Thyroid gland (tissue), 4 donors: Measurements from ENCODE around the gene TMEM119. TPM values are rescaled to one million over a fixed set of nuclear protein-coding genes. Genes with fewer than 3 reads are reported as not detected.
"Not testable (repeated sequence)": the region's sequence is repeated elsewhere in the genome, so short reads cannot be mapped to it uniquely, and the experiment has no call there.

Experiments
- DNase-seq, 2 donors: peaks; one replicate each; pipeline ENCODE4 v3.0.0-alpha.2; 2019
- H3K27ac ChIP-seq, 3 donors: fragments of 200-600 bp; sonication (generic); 1 replicate in 2 of 3; 2 replicates in 1 of 3; pipeline ENCODE4 v1.5.1; 2016 to 2019; ENCODE audit warnings: mild to moderate bottlenecking in 1 of 3, moderate library complexity in 1 of 3
- H3K27me3 ChIP-seq: fragments of 200-600 bp; sonication (generic); one replicate; pipeline ENCODE4 v1.5.1; 2019
- H3K36me3 ChIP-seq, 2 donors: fragments of 200-600 bp; sonication (generic); one replicate each; pipeline ENCODE4 v1.5.1; 2016 to 2019
- H3K4me1 ChIP-seq, 2 donors: fragments of 200-600 bp; sonication (generic); one replicate each; pipeline ENCODE4 v1.5.1; 2017 to 2019
- H3K4me3 ChIP-seq, 3 donors: fragments of 200-600 bp; sonication (generic); replicated peaks in 1 of 3; 1 replicate in 2 of 3; 2 replicates in 1 of 3; pipeline ENCODE4 v1.5.1; 2016; ENCODE audit warnings: mild to moderate bottlenecking in 1 of 3
- H3K9me3 ChIP-seq: fragments of 200-600 bp; sonication (generic); one replicate; pipeline ENCODE4 v1.5.1; 2017
- POLR2A ChIP-seq, 2 donors: fragments of 450-650 bp; IDR thresholded peaks; one replicate each; pipeline ENCODE4 v1.6.1; 2017; ENCODE audit warnings: antibody characterized with exemption in 2 of 2, mild to moderate bottlenecking in 2 of 2, moderate library complexity in 1 of 2
- WGBS, 2 donors: methylation state at CpG; one replicate each; pipeline ENCODE4 v1.1.5; 2017; 5-methylcytosine and 5-hydroxymethylcytosine counted together
- intact Hi-C: fragments of 100-400 bp; cut with DNase I; formaldehyde crosslinking; loops from one replicate; pipeline ENCODE4 v1.15.1; 2023
- total RNA-seq, 4 donors: library from RNA; depleted of rRNA; stranded (reverse); fragments of >200 nt; gene quantifications; one replicate each; pipeline ENCODE4 v1.2.3, GENCODE V29; 2016
- TF ChIP-seq, protein P1 (sequence below), 6 experiments: fragments of 200-600 bp in 3 of 6; fragments of 450-650 bp in 3 of 6; sonication (generic) in 3 of 6; IDR thresholded peaks; one replicate each; pipeline ENCODE4 v1.5.1; 2016 to 2019; ENCODE audit warnings: antibody characterized with exemption in 6 of 6, mild to moderate bottlenecking in 2 of 6, inconsistent platforms in 1 of 6, moderate library complexity in 1 of 6

Gene TMEM119
- total RNA-seq, 4 donors from 2014 or later: 6.9 to 21.6 (median 15.3) TPM

DNA sequence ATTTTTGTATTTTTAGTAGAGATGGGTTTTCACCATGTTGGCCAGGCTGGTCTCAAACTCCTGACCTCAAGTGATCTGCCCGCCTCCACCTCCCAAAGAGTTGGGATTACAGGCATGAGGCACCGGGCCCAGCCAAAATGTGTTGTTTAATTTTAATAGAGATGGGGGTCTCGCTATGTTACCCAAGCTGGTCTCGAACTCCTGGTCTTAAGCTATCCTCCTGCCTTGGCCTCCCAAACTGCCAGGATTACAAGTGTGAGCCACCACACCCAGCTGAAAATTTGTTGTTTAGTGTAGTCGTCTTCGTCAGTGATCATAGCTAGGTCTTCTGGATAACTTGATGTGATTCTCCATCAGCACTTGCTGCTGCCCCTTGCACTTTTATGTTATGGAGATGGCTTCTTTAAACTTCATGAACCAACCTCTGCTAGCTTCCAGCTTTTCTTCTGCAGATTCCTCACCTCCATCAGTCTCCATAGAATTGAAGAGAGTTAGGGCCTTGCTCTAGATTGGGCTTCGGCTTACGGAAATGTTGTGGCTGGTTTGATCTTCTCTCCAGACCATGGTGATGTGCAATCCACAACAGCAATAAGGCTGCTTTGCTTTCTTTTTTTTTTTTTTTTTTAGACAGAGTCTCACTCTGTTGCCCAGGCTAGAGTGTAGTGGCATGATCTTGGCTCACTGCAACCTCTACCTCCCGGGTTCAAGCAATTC, 22.5 kb downstream of the TMEM119 start:
- intact Hi-C loops: no loop called here
- TF ChIP-seq POLR2A (IDR thresholded peaks at IDR 0.05): no peak
- TF ChIP-seq, protein P1, sequence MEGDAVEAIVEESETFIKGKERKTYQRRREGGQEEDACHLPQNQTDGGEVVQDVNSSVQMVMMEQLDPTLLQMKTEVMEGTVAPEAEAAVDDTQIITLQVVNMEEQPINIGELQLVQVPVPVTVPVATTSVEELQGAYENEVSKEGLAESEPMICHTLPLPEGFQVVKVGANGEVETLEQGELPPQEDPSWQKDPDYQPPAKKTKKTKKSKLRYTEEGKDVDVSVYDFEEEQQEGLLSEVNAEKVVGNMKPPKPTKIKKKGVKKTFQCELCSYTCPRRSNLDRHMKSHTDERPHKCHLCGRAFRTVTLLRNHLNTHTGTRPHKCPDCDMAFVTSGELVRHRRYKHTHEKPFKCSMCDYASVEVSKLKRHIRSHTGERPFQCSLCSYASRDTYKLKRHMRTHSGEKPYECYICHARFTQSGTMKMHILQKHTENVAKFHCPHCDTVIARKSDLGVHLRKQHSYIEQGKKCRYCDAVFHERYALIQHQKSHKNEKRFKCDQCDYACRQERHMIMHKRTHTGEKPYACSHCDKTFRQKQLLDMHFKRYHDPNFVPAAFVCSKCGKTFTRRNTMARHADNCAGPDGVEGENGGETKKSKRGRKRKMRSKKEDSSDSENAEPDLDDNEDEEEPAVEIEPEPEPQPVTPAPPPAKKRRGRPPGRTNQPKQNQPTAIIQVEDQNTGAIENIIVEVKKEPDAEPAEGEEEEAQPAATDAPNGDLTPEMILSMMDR (IDR thresholded peaks at IDR 0.05): no peak
- no peaks in the 10 kb centered on the region for H3K9me3 ChIP-seq
- H3K4me1 ChIP-seq: peaks cover 0 to 8% of the 10 kb centered on the region in 2 donors
- H3K27ac ChIP-seq: no peak overlapping the region
- no peaks in the 10 kb centered on the region for H3K27me3 ChIP-seq
- H3K36me3 ChIP-seq: no peaks in the 10 kb centered on the region
- WGBS, 2 donors: 93 to 96% methylated on average over 9 of the region's 9 CpGs
- H3K4me3 ChIP-seq: no peak overlapping the region
- no peak for DNase-seq

DNA sequence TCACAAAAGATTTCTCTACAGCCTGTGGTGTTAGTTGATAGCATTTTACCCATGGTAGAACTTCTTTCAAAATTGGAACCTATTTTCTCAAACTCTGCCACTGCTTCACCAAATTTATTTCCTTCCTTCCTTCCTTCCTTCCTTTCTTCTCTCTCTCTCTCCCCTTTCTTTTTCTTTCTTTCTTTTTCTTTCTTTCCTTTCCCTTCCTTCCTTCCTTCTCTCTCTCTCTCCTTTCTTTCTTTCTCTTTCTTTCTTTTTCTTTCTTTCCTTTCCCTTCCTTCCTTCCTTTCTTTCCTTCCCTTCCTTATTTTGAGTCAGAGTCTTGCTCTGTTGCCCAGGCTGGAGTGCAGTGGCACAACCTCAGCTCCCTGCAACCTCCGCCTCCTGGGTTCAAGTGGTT, 23.6 kb downstream of the TMEM119 start:
- WGBS, 2 donors: 97 to 100% methylated on average over 1 of the region's 1 CpG
- H3K36me3 ChIP-seq, intact Hi-C loops, H3K27me3 ChIP-seq, H3K9me3 ChIP-seq, H3K4me1 ChIP-seq, DNase-seq, H3K27ac ChIP-seq, H3K4me3 ChIP-seq: not testable (repeated sequence)

DNA sequence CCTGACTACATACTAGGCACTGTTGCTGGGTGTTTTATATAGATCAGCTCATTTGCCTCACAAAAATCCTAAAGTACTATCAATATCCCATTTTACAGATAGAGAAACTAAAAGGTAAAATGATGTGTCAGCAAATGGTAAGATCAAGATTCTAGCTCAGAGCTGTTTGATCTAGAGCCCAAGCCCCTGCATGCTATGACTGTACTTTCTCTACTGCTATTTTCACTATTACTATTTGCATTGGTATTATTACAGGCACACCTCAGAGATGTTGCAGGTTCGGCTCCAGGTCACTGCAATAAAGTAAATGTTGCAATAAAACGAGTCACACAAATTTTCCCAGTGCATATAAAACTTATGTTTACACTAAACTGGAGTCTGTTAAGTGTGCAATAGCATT, 24.6 kb downstream of the TMEM119 start:
- H3K27me3 ChIP-seq: no peaks in the 10 kb centered on the region
- DNase-seq: no peak
- H3K4me3 ChIP-seq: no peak overlapping the region
- H3K36me3 ChIP-seq: peaks cover 12 to 16% of the 10 kb centered on the region in 2 donors
- peaks cover 0 to 11% of the 10 kb centered on the region in 2 donors for H3K4me1 ChIP-seq
- 71 to 77% methylated on average over 2 of the region's 2 CpGs for WGBS, 2 donors
- TF ChIP-seq, protein P1 (IDR thresholded peaks at IDR 0.05): no peak
- TF ChIP-seq POLR2A (IDR thresholded peaks at IDR 0.05): no peak
- no peaks in the 10 kb centered on the region for H3K9me3 ChIP-seq
- H3K27ac ChIP-seq: no peak overlapping the region
- intact Hi-C loops: no loop called here

DNA sequence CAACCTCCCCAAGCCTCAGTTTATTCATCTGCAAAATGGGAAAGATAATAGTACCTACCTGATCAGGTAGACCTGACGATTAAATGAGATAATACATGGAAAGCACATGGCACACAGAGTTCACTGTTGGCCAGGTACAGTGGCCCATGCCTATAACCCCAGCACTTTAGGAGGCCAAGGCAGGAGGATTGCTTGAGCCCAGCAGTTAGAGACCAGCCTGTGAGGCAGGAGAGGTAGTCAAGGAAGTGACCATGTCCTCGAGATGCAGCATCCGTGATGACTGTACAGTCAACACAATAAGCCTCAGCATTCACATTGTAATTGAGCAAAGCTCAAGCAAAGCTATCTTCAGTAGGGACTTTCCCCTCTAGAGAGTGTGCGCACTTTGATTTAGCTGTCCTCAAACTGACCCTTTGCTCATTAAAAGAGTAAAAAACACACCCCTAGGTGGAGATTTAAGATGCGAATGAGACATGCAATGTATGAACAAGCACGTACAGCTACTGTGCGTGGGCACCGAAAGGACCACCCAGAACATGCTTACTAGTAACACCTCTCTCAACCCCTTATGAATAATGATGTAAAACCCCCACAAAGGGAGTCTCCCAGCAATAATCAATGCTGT, 25.6 kb downstream of the TMEM119 start:
- peaks cover 0 to 19% of the 10 kb centered on the region in 2 donors for H3K4me1 ChIP-seq
- TF ChIP-seq, protein P1 (IDR thresholded peaks at IDR 0.05): no peak
- no peak for TF ChIP-seq POLR2A (IDR thresholded peaks at IDR 0.05)
- no peak overlapping the region for H3K4me3 ChIP-seq
- WGBS, 2 donors: 80 to 87% methylated on average over 8 of the region's 8 CpGs
- H3K27me3 ChIP-seq: no peaks in the 10 kb centered on the region
- H3K36me3 ChIP-seq: peaks cover 19 to 26% of the 10 kb centered on the region in 2 donors
- H3K27ac ChIP-seq: no peak overlapping the region
- intact Hi-C loops: no loop called here
- H3K9me3 ChIP-seq: no peaks in the 10 kb centered on the region
- DNase-seq: no peak

DNA sequence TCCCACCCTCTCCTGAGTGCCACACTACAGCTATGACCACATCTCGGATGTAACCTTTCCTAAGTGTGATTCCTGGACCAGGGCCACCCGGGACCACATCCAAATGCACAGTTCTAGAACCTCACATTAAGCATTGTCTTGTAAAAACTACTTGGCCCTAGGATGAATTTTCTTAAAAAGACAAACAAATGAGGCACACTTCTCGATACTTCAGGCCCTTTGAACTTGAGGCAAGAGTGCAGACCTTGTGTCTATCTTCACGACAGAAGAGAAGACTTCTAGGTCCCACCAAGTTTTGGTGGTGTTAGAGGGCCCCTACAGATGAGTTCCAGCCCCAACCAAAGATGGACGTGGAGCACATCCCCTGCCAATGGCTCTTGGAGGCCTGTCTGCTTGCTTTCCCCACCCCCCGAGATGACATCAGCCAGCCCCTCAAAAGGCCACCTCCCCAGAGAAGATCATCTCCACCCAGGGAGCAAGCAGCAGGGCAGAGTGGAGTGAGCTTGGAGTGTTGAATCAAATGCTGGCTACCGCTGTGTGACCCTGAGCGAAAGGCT, 26.2 kb downstream of the TMEM119 start:
- Histone ChIP-seq H3K36me3 (peaks cover 24 to 32% of the 10 kb centered on the region in 2 donors), H3K27me3 (no peaks in the 10 kb centered on the region), H3K4me1 (peaks cover 0 to 25% of the 10 kb centered on the region in 2 donors), H3K27ac (no peak overlapping the region), H3K4me3 (no peak overlapping the region), H3K9me3 (no peaks in the 10 kb centered on the region)
- TF ChIP-seq, protein P1 (IDR thresholded peaks at IDR 0.05): no peak
- TF ChIP-seq POLR2A (IDR thresholded peaks at IDR 0.05): no peak
- WGBS, 2 donors: 55 to 80% methylated on average over 8 of the region's 8 CpGs
- DNase-seq: peak; percentile 32 to 52
- intact Hi-C loops: no loop called here
